ENCODE measurements around the gene GDF10.

- TF ChIP-seq STAT1 (conservative IDR thresholded peaks at IDR 0.05), result no peak
- no peak for TF ChIP-seq EP300 (IDR thresholded peaks at IDR 0.05; ENCODE audit: borderline replicate concordance in 1 of 2, control insufficient read depth in 1 of 2, low read depth in 2 of 2, low read length in 2 of 2)
- no peak for TF ChIP-seq CTCF (IDR thresholded peaks at IDR 0.05 in 2 of 3, conservative IDR thresholded peaks at IDR 0.05 in 1 of 3; ENCODE audit: control insufficient read depth in 2 of 3, extremely low read depth in 1 of 3, insufficient read depth in 1 of 3, low read depth in 3 of 3, low read length in 3 of 3)
- no peak for TF ChIP-seq EZH2 (IDR thresholded peaks at IDR 0.05; ENCODE audit: borderline replicate concordance, control insufficient read depth, low read depth, low read length)
- TF ChIP-seq HDAC2 (IDR thresholded peaks at IDR 0.05), result no peak
- TF ChIP-seq RAD21 (IDR thresholded peaks at IDR 0.05; ENCODE audit: insufficient read depth, low read depth, low read length), result no peak
- TF ChIP-seq FOS (IDR thresholded peaks at IDR 0.05; ENCODE audit: borderline replicate concordance, extremely low read depth, insufficient read length), result no peak
- no peak for TF ChIP-seq ELK1 (IDR thresholded peaks at IDR 0.05; ENCODE audit: low read depth, low read length)
- TF ChIP-seq RCOR1 (conservative IDR thresholded peaks at IDR 0.05; ENCODE audit: low read depth, low read length), result no peak
- TF ChIP-seq POLR2AphosphoS5 (IDR thresholded peaks at IDR 0.05; ENCODE audit: low read length), result no peak
- no peak for TF ChIP-seq CEBPZ (IDR thresholded peaks at IDR 0.05; ENCODE audit: low read depth, low read length)
Observed at GRCh38 chr10:47287805-47288204, 12.2 kb upstream of the GDF10 start.
